Measurements from ENCODE around the gene MCU. TPM values are rescaled to one million over a fixed set of nuclear protein-coding genes. Genes with fewer than 3 reads are reported as not detected.

MCU gene
- total and polyA plus RNA-seq, 2 of the 8 experiments (the other 6 are each of a cell fraction or from before 2014, with no cell fraction given), result 51.6 to 62.2 TPM

GRCh38 chr10:72720814-72721660, 29.1 kb downstream of the MCU start (continued):
- TF ChIP-seq CTCF (IDR thresholded peaks at IDR 0.05; ENCODE audit: control extremely low read depth in 1 of 3, insufficient read depth in 1 of 3, low read depth in 1 of 3, low read length in 3 of 3) (no peak), POU5F1 (IDR thresholded peaks at IDR 0.05; ENCODE audit: low read depth, low read length) (no peak), EP300 (IDR thresholded peaks at IDR 0.05; ENCODE audit: borderline replicate concordance in 1 of 2, low read depth in 2 of 2, low read length in 2 of 2) (no peak), RBBP5 (IDR thresholded peaks at IDR 0.05; ENCODE audit: borderline replicate concordance, low read depth, low read length) (no peak), HDAC2 (IDR thresholded peaks at IDR 0.05; ENCODE audit: borderline replicate concordance in 1 of 2, low read depth in 2 of 2, low read length in 2 of 2) (no peak), BRCA1 (IDR thresholded peaks at IDR 0.05; ENCODE audit: low read depth, low read length) (no peak), NRF1 (IDR thresholded peaks at IDR 0.05; ENCODE audit: low read depth, low read length) (no peak)
